HepG2 (cell line): ENCODE data around the gene UGT2B15. TPM values are rescaled to one million over a fixed set of nuclear protein-coding genes. Genes with fewer than 3 reads are reported as not detected.

Experiments used
- ATAC-seq: fragments of 200-7000 bp; cut with Tn5 transposase; 3 replicates; pipeline ENCODE4 v1.9.1; 2020; ENCODE audit warnings: mild to moderate bottlenecking, moderate library complexity
- BruUV-seq: library from RNA; stranded (reverse); fragments of 400-500 nt; replicated peaks from 2 replicates; lab custom pipeline; 2021; lab: Mats Ljungman, UMichigan
- CTCF ChIA-PET: fragments of 300-600 bp; formaldehyde crosslinking; extraction: SDS; loops from one replicate; lab custom pipeline; 2021; ENCODE audit warnings: low total read pairs, inconsistent platforms, low intra/inter-chr PET ratio; lab: Yijun Ruan, JAX
- POLR2A ChIA-PET: fragments of 350-600 bp; sonication (Branson Sonifier 250); formaldehyde crosslinking; loops from one replicate; lab custom pipeline; 2020; ENCODE audit warnings: antibody characterized with exemption, inconsistent platforms; lab: Yijun Ruan, JAX
- DNase-seq: peaks from one replicate; pipeline ENCODE4 v3.0.0-alpha.2; 2015; ENCODE audit warnings: low spot score
- FAIRE-seq: peaks from 3 replicates; lab custom pipeline; 2011; peaks lifted over from hg19 to GRCh38; lab: Jason Lieb, UNC
- H2AFZ ChIP-seq: one replicate; pipeline ENCODE4 v1.6.1; 2011; ENCODE audit warnings: low read length, inconsistent platforms
- H3K27ac ChIP-seq: fragments of 300-600 bp; 3 replicates; pipeline ENCODE4 v1.8.0; 2011; ENCODE audit warnings: mixed run types, mild to moderate bottlenecking, mixed read lengths, low read length, inconsistent platforms; ENCODE audit not compliant: insufficient read depth; ENCODE audit errors: extremely low read length
- H3K27me3 ChIP-seq, 2 experiments: fragments of 200-600 bp in 1 of 2; 2 replicates in 1 of 2; 3 replicates in 1 of 2; pipeline versions ENCODE4 v1.6.0 to v1.8.0; 2011; ENCODE audit warnings: low read length in 2 of 2, mild to moderate bottlenecking in 2 of 2, moderate library complexity in 2 of 2, inconsistent platforms in 1 of 2; ENCODE audit not compliant: insufficient read depth in 2 of 2, control insufficient read depth in 1 of 2
- H3K36me3 ChIP-seq, 2 experiments: fragments of 200-600 bp in 1 of 2; replicated peaks in 1 of 2; 2 replicates in 1 of 2; 3 replicates in 1 of 2; pipeline versions ENCODE4 v1.5.1 to v1.8.0; 2011; ENCODE audit warnings: low read length in 2 of 2, inconsistent platforms in 1 of 2; ENCODE audit not compliant: insufficient read depth in 2 of 2, control insufficient read depth in 1 of 2
- H3K4me1 ChIP-seq: 2 replicates; pipeline ENCODE4 v1.5.1; 2012; ENCODE audit warnings: low read length, inconsistent platforms; ENCODE audit not compliant: insufficient read depth
- H3K4me2 ChIP-seq: 2 replicates; pipeline ENCODE4 v1.6.0; 2011; ENCODE audit warnings: low read depth, low read length, inconsistent platforms
- H3K4me3 ChIP-seq, 3 experiments: fragments of 200-600 bp in 1 of 3; sonication (generic), shearing (Covaris generic) in 1 of 3; replicated peaks in 1 of 3; 2 replicates each; pipeline ENCODE4 v1.5.1; 2011 to 2016; ENCODE audit warnings: low read length in 3 of 3, inconsistent platforms in 2 of 3, low read depth in 2 of 3, mild to moderate bottlenecking in 2 of 3, control low read depth in 1 of 3, mixed read lengths in 1 of 3; ENCODE audit not compliant: insufficient read depth in 1 of 3
- H3K79me2 ChIP-seq: one replicate; pipeline ENCODE4 v1.6.1; 2011; ENCODE audit warnings: low read length, inconsistent platforms; ENCODE audit not compliant: insufficient read depth
- H3K9ac ChIP-seq: 2 replicates; pipeline ENCODE4 v1.6.0; 2011; ENCODE audit warnings: mild to moderate bottlenecking, low read depth, low read length, inconsistent platforms; ENCODE audit not compliant: insufficient read depth
- H3K9me3 ChIP-seq: 2 replicates; pipeline ENCODE4 v1.5.1; 2012; ENCODE audit warnings: mild to moderate bottlenecking, low read length
- H4K20me1 ChIP-seq: 2 replicates; pipeline ENCODE4 v1.6.0; 2011; ENCODE audit warnings: inconsistent platforms, mild to moderate bottlenecking, low read length, moderate library complexity; ENCODE audit not compliant: insufficient read depth
- SKIL ChIP-seq: sonication (generic); formaldehyde crosslinking; IDR thresholded peaks from 2 replicates; pipeline ENCODE4 v1.8.0; 2022; ENCODE audit warnings: missing genetic modification reagents, mild to moderate bottlenecking, moderate library complexity, borderline replicate concordance
- TAF15 ChIP-seq: fragments of 200-400 bp; formaldehyde crosslinking; IDR thresholded peaks from one replicate; pipeline ENCODE4 v1.6.1; 2018; ENCODE audit warnings: mild to moderate bottlenecking, low read depth, low read length; ENCODE audit not compliant: poor library complexity, severe bottlenecking
- ZFP41 ChIP-seq: sonication (generic); formaldehyde crosslinking; IDR thresholded peaks from 2 replicates; pipeline ENCODE4 v1.4.0; 2020; ENCODE audit warnings: mild to moderate bottlenecking, missing genetic modification reagents, borderline replicate concordance
- ZNF574 ChIP-seq: sonication (generic); formaldehyde crosslinking; IDR thresholded peaks from 2 replicates; pipeline ENCODE4 v1.4.0; 2020; ENCODE audit warnings: missing genetic modification reagents
- WGBS: methylation state at CpG from one replicate; pipeline ENCODE4 v1.1.6; 2017; ENCODE audit warnings: low lambda C conversion rate; 5-methylcytosine and 5-hydroxymethylcytosine counted together
- in situ Hi-C: cut with HindIII; loops from 2 replicates; pipeline ENCODE4 v1.10.0; 2017; ENCODE audit warnings: low pct_unique_long_range_greater_than_20kb; ENCODE audit not compliant: extremely low pct_ligation_motif_present
- intact Hi-C: fragments of 100-400 bp; cut with micrococcal nuclease; formaldehyde crosslinking; loops from one replicate; pipeline ENCODE4 v1.10.0; 2022; ENCODE audit not compliant: unreplicated experiment
- polyA plus RNA-seq, 8 experiments: library from polyadenylated mRNA; depleted of rRNA in 3 of 8; stranded (reverse) in 7 of 8; unstranded in 1 of 8; fragments of >200 nt; fragmentation: Illumina TruSeq in 4 of 8; extraction: Trizol in 4 of 8; gene quantifications; 2 replicates each; pipeline versions ENCODE4 v1.2.1 to v1.2.3, GENCODE V29; 2011 to 2016; ENCODE audit warnings: low read depth in 4 of 8, missing spikeins in 1 of 8, mixed read lengths in 1 of 8; ENCODE audit not compliant: insufficient read depth in 1 of 8
- total RNA-seq, 5 experiments: library from RNA; depleted of rRNA; stranded (reverse); fragments of >200 nt; fragmentation: Illumina TruSeq; extraction: Trizol; gene quantifications; 2 replicates each; pipeline ENCODE4 v1.2.3, GENCODE V29; 2016; ENCODE audit warnings: low read depth in 1 of 5

UGT2B15 gene
- total and polyA plus RNA-seq, 2 of the 13 experiments (the other 11 are each of a cell fraction or from before 2014, with no cell fraction given) = 0.04 to 0.11 TPM

- no peak for TF ChIP-seq ZNF574 (CRISPR knock-in tag)
- TF ChIP-seq ZFP41 = no peak
- TF ChIP-seq, all 625 proteins: peak for 0
These were observed 47.5 kb upstream of the UGT2B15 start (continued) for GRCh38 chr4:68717999-68718398.

- peak; percentile 12 for DNase-seq
- in situ Hi-C loops = no loop called here
- no peaks in the 10 kb centered on the region for H3K4me1 ChIP-seq
- H3K9me3 ChIP-seq = no peaks in the 10 kb centered on the region
- H2AFZ ChIP-seq = no peak overlapping the region
- no peak for FAIRE-seq
- no peak overlapping the region for H3K4me3 ChIP-seq
- WGBS = 87% methylated on average over 2 of the region's 2 CpGs
- BruUV-seq = no TSS peak
- ChIA-PET POLR2A (interaction anchor here (1.5 kb wide), 1 partner anchor 18 kb away, joined by 5 read pairs; no protein-coding TSS in a partner anchor), CTCF (no interaction called here)
- H3K27me3 ChIP-seq = no peaks in the 10 kb centered on the region
- TF ChIP-seq TAF15 (no peak), SKIL (CRISPR knock-in tag) (no peak)
- H4K20me1 ChIP-seq = no peaks in the 10 kb centered on the region
- H3K9ac ChIP-seq = no peak overlapping the region
- H3K4me2 ChIP-seq = no peak overlapping the region
- no peak overlapping the region for H3K27ac ChIP-seq
- no peaks in the 10 kb centered on the region for H3K79me2 ChIP-seq
- no peaks in the 10 kb centered on the region for H3K36me3 ChIP-seq
- intact Hi-C loops = no loop called here
- no peak for ATAC-seq
These were observed 43.9 kb upstream of the UGT2B15 start for GRCh38 chr4:68714400-68714799.
